Measurements from ENCODE around the gene C1QTNF9.
"Not testable (repeated sequence)": the region's sequence is repeated elsewhere in the genome, so short reads cannot be mapped to it uniquely, and the experiment has no call there.

C1QTNF9 gene

GRCh38 chr13:24361113-24361512, 51.7 kb downstream of the C1QTNF9 start:
- no peak for DNase-seq (ENCODE audit: low read depth in 2 of 2)

GRCh38 chr13:24361852-24362366, 52.5 kb downstream of the C1QTNF9 start:
- no peak for DNase-seq (ENCODE audit: low read depth in 2 of 2)

GRCh38 chr13:24362435-24362952, 53.1 kb downstream of the C1QTNF9 start:
- DNase-seq (ENCODE audit: low read depth in 2 of 2), result no peak

GRCh38 chr13:24365191-24365590, 55.8 kb downstream of the C1QTNF9 start:
- no peak for DNase-seq (ENCODE audit: low read depth in 2 of 2)

GRCh38 chr13:24366315-24366714, 56.9 kb downstream of the C1QTNF9 start:
- DNase-seq (ENCODE audit: low read depth in 2 of 2), result not testable (repeated sequence)

- DNase-seq (ENCODE audit: low read depth in 2 of 2), result not testable (repeated sequence)
Measured at GRCh38 chr13:24371273-24371672, 61.9 kb downstream of the C1QTNF9 start.
